SH-SY5Y (cell line): ENCODE data around the gene RAD51B.

ENCODE experiments used
- GATA2 ChIP-seq: IDR thresholded peaks from 2 replicates; pipeline ENCODE4 v1.6.1; 2011; ENCODE audit warnings: mild to moderate bottlenecking, low read depth, low read length
- GATA3 ChIP-seq: IDR thresholded peaks from 2 replicates; pipeline ENCODE4 v1.6.1; 2011; ENCODE audit warnings: low read depth, mild to moderate bottlenecking, low read length, moderate library complexity

- TF ChIP-seq GATA2: no peak
- no peak for TF ChIP-seq GATA3
Observed at GRCh38 chr14:68552075-68552474, 732.5 kb downstream of the RAD51B start.
